CD4-positive, alpha-beta T cell treated with Interferon gamma for 1 hour (primary cell): ENCODE data around the gene USP17L13.
"Not testable (repeated sequence)": the region's sequence is repeated elsewhere in the genome, so short reads cannot be mapped to it uniquely, and the experiment has no call there.

Source experiments
- DNase-seq: peaks from one replicate; pipeline ENCODE4 v3.0.0-alpha.2; 2020

The USP17L13 gene

GRCh38 chr4:9224596-9224995 is at the start of gene USP17L13:
Gene USP17L13 (plus strand): TSS chr4:9224896. CDS start chr4:9224896, 0 bp downstream.
- DNase-seq, result not testable (repeated sequence)

- DNase-seq, result not testable (repeated sequence)
Measured at GRCh38 chr4:9210357-9210756, 14.3 kb upstream of the USP17L13 start, which contains the start of gene USP17L10. Gene USP17L10 (plus strand): TSS chr4:9210657. CDS start chr4:9210657, 0 bp downstream.

- DNase-seq, result not testable (repeated sequence)
Measured at GRCh38 chr4:9214701-9215100, 10.0 kb upstream of the USP17L13 start.

GRCh38 chr4:9215105-9215504 is 9.6 kb upstream of the USP17L13 start, which contains the start of gene USP17L11:
Gene USP17L11 (plus strand): TSS chr4:9215405. CDS start chr4:9215405, 0 bp downstream.
- not testable (repeated sequence) for DNase-seq

GRCh38 chr4:9219852-9220251 is 4.8 kb upstream of the USP17L13 start, which contains the start of gene USP17L12:
Gene USP17L12 (plus strand): TSS chr4:9220152. CDS start chr4:9220152, 0 bp downstream.
- not testable (repeated sequence) for DNase-seq

GRCh38 chr4:9230249-9230648 is 5.6 kb downstream of the USP17L13 start:
- DNase-seq, result not testable (repeated sequence)

GRCh38 chr4:9234085-9234484 is 9.4 kb downstream of the USP17L13 start, which contains the start of gene USP17L15:
Gene USP17L15 (plus strand): TSS chr4:9234385. CDS start chr4:9234385, 0 bp downstream.
- not testable (repeated sequence) for DNase-seq

GRCh38 chr4:9238461-9238860 is 13.8 kb downstream of the USP17L13 start:
- DNase-seq, result peak; percentile 4

- DNase-seq, result not testable (repeated sequence)
Measured at GRCh38 chr4:9243579-9243978, 18.9 kb downstream of the USP17L13 start, which contains the start of gene USP17L17. Gene USP17L17 (plus strand): TSS chr4:9243879. CDS start chr4:9243879, 0 bp downstream.

- not testable (repeated sequence) for DNase-seq
Measured at GRCh38 chr4:9247953-9248680, 23.4 kb downstream of the USP17L13 start, which contains the start of gene USP17L18. Gene USP17L18 (plus strand): TSS chr4:9248630. CDS start chr4:9248630, 0 bp downstream.

GRCh38 chr4:9253078-9253477 is 28.4 kb downstream of the USP17L13 start, which contains the start of gene USP17L19:
Gene USP17L19 (plus strand): TSS chr4:9253378. CDS start chr4:9253378, 0 bp downstream.
- not testable (repeated sequence) for DNase-seq

- not testable (repeated sequence) for DNase-seq
Measured at GRCh38 chr4:9257824-9258223, 33.1 kb downstream of the USP17L13 start, which contains the start of gene USP17L20. Gene USP17L20 (plus strand): TSS chr4:9258124. CDS start chr4:9258124, 0 bp downstream.

GRCh38 chr4:9262572-9262971 is 37.9 kb downstream of the USP17L13 start, which contains the start of gene USP17L21:
Gene USP17L21 (plus strand): TSS chr4:9262872. CDS start chr4:9262872, 0 bp downstream.
- not testable (repeated sequence) for DNase-seq

- DNase-seq, result not testable (repeated sequence)
Measured at GRCh38 chr4:9267319-9267718, 42.6 kb downstream of the USP17L13 start, which contains the start of gene USP17L22. Gene USP17L22 (plus strand): TSS chr4:9267619. CDS start chr4:9267619, 0 bp downstream.

GRCh38 chr4:9271719-9272118 is 47.0 kb downstream of the USP17L13 start:
- DNase-seq, result not testable (repeated sequence)
